HG02623 (cell line): ENCODE results near the gene FAM43B.

Experiments used
- ATAC-seq: cut with Tn5 transposase; IDR thresholded peaks from one replicate; pipeline ENCODE4 v1.9.1; 2021; ENCODE audit warnings: moderate library complexity; ENCODE audit not compliant: unreplicated experiment

FAM43B gene

DNA sequence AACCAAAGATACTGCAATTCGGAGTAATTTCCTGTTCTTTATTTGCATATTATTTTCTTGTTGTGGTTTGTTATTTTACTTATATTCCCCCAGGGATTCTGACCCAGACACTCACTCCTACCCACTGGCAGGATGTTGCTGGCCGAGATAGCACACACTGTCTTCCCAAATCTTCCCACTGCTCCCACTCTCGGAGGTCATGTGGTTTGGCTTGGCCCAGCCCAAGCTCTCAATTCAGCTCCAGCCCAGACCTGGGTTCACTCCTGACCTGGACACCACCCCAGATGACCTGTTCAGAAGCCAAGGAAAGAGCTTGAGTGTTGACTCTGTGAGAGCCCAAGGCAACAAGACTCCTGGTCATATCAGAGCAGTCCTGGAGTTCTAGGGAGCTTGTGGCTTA lies 1.2 kb upstream of the FAM43B start:
- no peak for ATAC-seq

DNA sequence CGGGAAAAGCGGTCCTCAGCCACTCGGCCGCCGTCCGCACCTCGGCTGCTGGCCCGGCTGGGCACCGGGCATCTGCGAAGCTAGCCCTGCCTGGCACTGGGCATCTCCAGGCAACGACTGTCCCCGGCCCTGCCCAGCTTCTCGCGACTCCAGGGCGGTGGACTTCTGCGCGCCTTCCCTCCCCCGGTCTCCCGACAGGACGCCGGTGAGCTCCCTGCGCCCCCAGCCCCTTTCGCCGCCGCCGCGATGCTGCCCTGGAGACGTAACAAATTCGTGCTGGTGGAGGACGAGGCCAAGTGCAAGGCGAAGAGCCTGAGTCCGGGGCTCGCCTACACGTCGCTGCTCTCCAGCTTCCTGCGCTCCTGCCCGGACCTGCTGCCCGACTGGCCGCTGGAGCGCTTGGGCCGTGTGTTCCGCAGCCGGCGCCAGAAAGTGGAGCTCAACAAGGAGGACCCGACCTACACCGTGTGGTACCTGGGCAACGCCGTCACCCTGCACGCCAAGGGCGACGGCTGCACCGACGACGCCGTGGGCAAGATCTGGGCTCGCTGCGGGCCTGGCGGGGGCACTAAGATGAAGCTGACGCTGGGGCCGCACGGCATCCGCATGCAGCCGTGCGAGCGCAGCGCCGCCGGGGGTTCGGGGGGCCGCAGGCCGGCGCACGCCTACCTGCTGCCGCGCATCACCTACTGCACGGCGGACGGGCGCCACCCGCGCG lies 514 bp downstream of the FAM43B start:
- no peak for ATAC-seq

DNA sequence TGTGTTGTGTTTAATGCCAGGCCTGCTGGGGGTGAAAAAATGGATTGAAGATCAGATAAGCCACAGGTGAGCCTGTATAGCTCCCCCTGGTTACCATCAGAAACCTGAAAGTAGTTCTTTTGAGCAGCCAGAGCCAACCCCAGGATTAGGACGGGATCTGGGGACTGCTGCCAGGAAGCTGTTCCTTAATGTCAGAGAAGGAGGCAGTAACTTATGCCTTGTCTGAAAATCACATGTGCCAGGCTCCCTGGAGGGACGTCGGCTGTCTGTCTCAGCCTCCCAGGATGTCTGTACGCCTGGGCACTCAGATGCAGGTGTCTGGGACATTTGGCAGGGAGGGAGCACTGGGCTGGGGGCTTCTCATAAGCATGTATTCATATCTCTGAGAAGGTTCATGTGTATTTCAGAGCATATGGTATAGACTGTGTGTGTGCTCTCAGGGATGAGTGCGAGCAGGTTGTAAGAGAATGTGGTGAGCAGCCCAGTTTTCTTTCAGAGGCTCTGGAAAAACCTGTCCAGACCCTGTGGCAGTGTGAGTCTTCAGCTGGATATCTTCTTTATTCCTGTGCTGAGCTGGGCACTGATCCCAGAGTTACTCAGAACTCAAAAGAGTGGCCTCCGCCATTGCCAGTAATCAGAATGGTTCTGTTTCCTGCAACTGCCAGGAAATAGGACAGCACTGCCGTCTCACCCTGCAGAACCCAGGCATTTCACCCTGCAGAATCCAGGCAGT lies 2.8 kb downstream of the FAM43B start:
- no peak for ATAC-seq

DNA sequence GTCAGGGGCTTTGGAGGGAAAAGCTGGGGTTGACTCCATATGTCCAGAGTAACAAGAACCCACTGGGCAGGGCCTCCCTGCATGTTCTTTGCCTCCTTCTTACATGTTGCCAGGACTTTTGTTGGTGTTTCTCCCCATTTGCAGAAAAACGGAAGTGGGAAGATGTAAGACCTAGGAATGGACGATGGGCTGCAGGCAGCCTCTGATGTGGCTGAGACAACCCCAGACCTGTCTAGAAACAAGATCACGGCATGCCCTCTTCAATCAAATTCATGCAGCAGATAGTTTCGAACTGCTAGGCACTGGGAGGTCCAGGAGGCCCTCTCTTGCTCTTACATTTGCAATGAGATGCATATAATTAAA lies 3.4 kb downstream of the FAM43B start:
- no peak for ATAC-seq

DNA sequence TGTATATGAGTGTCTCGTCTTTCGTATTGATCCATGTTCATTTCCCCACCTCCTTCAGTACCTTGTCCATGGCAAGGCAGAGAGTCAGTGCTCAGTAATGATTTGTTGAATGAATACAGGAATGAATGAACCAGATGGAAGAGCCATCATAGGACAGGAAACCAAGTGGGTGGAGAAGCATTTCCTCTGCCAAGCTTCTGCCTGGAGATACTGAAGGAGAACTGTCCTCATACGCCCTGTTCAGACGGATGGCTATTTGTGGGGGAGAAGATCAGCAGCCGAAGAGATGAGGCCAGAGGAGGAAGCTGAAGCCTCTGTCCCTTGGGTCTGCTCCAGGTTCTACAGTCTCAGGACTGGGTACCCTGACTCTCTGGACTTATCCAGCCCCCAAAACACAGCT lies 5.8 kb downstream of the FAM43B start:
- no peak for ATAC-seq

DNA sequence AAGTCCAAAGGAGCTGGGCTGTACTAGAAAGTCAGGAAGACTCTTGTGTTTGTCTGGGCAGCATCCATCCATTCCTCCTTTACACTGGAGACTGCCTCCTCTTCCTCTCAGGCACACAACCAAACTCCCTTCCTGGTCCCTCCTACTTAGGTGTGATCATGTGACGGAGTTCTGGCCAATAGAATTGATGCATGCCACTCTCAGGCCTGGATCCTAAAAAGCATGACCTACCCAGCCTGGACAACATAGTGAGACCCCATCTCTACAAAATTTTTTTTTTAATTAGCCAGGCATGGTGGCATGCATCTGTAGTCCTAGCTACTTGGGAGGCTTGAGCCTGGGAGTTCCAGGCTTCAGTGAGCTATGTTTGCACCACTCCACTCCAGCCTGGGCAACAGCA lies 8.6 kb downstream of the FAM43B start:
- no peak for ATAC-seq

DNA sequence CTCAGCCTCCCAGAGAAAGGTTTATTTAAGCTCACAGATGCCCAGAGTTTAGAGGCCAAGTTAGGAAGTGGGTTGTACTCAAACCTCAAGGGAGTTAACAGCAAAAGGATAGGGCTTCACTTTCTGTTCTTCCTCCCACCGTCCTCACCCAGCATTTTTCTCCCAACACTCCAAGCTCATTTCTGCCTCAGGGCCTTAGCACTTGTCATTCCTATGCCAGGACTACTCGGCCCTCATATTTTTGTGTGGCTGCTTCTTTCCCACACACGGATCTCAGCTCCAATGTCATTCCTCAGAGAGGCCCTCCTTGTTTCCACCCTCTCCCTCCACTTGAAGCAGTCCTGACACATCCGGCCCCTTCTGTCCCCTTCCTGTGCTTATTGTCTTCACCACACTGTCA lies 12.9 kb downstream of the FAM43B start:
- ATAC-seq, result no peak

DNA sequence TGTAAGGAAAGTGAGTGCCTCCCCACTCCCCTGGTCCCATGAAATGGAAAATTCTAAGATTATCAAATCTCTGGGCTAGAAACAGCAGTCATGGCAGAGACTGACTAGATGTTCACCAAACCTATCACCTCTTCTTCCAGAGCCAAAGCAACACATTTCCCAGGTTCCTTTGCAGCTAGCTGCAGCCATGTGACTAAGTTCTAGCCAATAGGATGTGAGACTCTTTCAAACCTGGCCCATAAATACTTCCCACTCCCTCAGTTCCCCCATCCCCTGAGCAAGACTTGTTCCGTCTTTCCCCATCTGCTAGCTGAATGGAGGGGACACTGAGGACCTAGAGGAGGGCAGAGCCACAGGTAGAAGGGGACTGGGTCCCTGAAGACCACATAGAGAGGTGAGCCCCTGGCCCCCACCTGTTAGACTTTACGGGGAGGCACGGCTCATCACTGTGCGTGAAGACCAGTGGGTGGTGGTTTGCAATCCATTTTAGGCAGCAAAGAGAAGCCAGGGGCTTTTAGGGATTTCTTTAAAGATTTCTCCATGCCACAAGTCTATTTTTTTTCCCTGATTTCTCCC lies 17.2 kb downstream of the FAM43B start:
- ATAC-seq, result no peak

DNA sequence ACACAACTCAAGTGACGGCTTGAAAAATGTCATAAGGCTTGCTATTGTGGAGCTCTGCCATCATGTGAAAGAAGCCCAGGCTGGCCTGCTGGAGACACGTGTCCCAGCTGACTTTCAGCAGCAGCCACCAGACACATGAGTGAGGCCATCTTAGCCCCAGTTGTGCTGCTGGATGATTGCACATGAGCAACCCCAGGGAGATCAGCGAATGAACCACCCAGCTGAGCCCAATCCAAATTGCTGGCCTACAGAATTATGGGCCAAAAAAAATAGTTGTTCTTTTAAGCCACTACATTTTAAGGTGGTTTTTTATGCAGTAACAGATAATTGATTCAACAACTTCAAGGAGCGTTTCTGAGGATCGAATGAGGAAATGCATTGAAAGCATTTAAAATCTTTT lies 19.1 kb downstream of the FAM43B start:
- no peak for ATAC-seq

DNA sequence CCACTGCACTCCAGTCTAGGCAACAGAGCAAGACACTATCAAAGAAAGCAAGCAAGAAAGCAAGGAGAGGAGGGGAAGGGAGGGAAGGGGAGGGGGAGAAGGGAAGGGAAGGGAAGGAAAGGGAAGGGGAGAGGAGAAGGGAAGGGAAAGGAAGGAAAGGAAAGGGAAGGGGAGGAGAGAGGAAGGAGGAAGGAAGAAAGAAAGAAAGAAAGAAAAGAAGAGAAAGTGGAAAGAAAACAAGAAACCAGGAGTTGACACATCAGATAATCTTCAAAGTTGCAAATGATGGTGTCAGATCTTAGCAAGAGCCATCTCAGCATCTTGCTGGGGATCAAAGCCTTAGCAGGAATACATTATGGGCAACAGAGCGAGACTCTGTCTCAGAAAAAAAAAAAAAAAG lies 21.6 kb downstream of the FAM43B start:
- no peak for ATAC-seq

DNA sequence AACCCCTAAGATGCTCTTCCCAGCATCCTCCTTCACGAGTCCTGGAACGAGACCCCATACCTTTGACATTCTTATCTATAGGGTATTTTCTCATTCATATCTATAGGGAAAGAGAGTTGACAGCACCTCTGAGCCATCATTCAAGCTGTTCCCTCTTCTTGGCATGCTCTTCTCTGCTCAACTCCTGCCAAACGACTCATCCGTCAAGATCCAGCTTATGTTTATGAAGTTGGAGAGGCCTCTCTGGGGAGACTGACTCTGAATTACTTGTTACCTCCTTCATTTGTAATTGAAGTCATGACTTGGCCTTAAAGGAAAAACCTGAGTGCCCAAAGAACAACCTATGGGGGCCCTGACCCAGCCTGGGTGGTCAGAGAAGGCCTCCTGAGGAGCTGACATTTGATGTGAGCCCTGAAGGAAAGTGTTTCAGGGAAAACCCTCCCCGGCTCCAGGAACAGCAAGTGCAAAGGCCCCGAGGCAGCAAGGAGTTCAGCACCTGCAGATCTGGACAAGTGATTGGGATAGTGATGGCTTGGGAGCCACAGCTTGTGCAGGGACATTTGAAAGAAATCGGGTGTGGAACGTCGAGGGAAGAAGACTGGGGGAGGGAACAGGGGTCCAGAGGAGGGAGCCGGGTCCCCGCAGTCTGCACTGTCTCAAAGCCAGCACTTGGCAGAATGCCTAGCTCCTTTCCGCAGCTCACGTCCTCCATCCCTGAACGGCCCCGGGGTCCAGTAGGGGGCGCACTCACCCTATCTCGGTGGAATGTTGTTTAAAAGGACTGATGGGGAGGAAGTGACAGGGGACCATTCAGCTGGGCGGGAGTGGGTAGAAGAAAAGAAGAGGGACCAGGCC lies 22.5 kb downstream of the FAM43B start:
- ATAC-seq, result no peak

DNA sequence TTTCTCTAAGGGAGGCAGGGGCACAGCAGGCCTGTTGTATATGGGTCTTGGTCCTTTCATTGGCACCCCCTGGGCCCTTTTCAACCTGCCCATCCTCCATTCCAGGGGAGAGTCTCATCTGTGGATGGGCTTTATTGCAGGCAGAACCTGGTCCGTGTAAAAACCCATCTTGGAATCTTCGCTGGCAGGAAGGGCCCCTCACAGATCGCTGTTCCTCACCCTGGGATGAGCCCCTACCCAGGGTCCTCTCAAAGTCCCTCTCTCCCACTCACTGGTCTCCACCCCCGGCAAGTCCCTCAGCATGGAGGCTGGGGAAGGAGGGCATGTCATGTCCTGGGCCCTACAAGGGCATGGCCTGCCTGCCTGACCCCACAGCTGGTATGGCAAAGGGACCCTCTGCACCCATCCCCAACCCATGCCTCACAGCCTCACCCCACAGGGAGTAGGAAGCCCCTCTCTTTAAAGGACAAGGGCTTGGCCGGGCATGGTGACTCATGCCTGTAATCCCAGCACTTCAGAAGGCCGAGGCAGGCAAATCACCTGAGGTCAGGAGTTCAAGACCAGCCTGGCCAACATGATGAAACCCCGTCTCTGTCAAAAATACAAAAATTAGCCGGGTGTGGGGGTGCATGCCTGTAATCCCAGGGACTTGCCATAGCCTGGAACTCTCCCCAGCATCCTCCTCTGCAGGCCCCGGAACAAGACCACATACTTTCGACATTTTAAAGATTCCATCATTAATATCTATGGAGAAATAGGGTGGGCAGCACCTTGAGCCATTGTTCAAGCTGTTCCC lies 23.4 kb downstream of the FAM43B start:
- ATAC-seq, result no peak

DNA sequence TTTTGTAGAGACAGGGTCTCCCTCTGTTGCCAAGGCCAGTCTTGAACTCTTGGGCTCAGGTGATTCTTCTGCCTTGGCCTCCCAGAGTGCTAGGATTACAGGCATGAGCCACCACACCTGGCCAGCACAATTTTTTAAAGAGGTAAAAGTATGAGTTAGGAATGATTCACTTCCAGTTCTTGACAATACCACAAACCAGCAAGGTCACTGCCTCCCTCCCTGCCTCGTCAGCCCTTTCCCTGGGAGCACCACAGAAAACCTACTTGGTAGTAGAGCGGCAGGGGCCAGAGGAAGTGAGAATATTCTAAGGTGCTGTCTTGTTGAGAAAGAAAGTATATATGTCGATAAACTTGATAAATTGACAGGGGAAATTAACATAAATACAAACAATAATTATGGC lies 25.7 kb downstream of the FAM43B start:
- ATAC-seq, result no peak

DNA sequence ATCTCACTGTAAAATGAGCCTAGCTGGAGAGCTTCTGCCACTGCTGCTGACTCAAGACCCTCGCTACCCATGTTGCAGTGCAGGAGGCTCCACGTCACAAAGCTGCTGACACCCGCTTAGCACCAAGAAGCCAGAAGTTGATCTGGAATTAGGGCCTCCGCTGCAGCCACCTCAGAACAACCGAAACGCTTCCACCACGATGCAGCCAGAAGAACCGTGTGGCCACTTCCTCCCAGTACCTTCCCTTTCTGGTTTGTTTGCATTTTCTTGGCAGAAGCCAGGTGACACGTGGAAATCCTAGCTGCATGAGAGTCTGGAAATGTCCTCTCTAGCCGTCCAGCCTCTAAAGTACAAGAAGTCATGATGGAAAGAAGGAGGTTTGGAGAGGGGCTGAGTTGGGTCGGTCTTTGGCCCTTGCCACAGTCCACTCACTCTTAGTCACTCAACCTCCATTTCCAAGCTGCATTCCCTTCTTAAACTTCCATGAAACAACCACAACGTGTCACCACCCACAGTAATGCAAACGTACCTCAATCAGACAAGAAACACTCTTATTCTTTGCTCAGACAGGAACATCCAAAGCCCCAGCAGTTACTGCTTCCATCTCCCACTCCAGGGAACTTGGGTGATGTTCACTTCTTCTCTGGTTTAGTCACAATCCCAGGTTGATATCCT lies 26.5 kb downstream of the FAM43B start:
- no peak for ATAC-seq

DNA sequence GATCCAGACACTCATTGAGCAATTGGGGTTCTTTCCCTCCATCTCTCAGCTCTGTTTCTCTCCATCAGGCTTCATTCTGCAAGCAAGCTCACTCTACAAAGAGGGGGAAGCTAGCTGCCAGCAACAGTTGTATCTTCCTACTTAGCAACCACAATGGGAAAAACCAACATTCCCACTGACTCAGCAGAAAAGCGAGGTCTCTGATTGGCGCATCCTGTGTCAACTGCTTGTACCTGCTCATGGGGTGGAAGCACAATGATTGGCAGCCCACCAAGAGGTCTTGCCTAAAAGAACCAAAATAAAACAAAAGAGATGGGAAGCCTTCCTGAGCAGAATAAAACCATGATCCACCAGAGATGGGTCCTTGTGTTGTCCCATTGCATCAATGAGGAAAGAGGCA lies 32.5 kb downstream of the FAM43B start:
- no peak for ATAC-seq

DNA sequence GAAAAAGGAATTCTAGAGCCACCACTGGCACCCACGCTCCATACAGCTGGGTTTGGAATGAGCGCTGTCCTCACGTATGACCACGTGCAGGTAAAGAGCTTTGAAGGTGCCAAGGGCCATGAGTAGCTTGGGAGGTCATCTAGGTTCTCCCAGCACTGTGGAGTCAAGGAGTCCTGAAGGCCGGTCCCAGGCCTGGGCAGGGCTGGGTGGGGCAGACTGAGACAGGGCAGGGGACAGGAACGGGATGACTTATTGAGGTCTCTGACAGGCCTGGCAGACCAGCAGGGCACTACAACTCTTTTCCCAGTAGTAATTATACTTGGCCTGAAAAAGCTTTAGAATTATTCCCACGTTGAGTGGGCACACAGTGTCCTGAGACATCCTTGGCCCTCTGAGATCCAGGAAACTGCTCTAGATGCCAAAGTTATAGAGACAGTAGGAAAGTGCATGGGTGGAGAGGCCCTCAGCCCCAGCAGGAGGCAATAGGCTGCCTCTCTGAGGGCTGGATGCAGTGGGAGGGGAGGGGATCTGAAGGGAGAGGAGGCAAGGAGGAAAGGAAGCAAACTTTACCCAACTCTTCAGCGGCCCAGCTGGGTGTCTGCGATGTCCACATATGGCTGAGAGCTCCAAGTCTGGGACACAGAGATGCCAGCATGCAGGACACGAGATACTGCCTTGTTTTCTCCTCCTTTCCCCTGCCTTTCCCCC lies 34.7 kb downstream of the FAM43B start:
- ATAC-seq, result no peak

DNA sequence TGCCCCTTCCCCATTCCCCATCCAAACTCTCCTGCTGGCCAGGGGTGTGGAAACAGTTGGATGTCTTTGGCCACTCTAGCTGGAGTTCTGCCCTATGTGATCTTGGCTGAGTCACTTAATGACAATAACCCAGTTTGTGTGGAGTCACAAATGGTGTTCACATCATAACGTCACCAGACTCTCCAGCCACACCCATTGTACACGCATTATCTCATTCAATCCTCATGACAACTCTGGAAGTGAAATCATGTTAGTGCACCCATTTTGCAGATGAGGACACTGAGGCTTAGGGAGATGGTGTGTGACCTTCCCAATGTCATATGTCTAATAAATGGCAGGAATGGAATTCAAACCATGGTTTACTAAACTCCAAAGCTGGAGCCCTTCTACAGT lies 35.3 kb downstream of the FAM43B start:
- ATAC-seq, result no peak

DNA sequence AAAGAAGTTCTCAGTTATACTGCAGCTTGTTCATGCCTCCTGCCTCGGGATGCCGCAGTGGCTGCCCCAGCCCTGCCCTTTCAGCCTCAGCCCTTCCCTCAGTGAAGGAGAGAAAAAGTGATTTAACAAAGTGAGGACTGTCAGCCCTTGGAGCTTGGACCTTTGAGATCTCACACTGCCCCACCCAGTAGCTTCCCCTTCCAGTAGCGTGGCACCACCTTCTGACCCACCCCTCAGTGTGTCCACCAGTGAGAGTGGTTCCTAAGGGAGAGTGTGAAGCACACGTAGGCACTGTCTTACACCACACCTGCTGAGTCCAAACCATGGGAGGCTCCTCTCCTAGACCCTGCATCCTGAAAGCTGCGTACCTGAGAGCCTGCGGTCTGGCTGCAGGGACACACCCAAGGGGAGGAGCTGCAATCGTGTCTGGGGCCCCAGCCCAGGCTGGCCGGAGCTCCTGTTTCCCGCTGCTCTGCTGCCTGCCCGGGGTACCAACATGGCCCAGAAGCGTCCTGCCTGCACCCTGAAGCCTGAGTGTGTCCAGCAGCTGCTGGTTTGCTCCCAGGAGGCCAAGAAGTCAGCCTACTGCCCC lies 36.4 kb downstream of the FAM43B start, which contains the start of gene CDA:
Gene CDA (plus strand): TSS at position 464 of the 592 bp plus-strand sequence. CDS start 33 bp downstream, at position 497.
- no peak for ATAC-seq
